ENCODE data around the gene NOS1.

DNA sequence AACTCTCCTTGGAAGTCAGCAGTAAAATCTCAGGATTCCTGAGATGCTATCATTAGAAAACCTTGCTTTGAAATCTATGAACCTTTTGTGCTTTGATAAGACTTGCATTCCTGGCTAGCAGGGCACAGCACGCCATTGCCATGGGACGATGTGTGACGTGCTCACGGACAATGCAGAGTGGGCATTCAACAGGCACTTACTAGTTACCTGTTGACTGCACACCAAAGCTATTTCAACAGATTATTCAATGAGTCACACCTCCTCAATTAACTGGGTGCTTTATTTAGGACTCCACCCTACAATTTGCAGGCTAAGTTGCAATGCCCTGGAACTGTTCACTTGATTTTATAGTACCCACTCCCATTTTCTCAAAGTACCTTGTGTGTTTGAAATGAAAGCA lies 11.3 kb downstream of the NOS1 start:
- TF ChIP-seq, protein P1, sequence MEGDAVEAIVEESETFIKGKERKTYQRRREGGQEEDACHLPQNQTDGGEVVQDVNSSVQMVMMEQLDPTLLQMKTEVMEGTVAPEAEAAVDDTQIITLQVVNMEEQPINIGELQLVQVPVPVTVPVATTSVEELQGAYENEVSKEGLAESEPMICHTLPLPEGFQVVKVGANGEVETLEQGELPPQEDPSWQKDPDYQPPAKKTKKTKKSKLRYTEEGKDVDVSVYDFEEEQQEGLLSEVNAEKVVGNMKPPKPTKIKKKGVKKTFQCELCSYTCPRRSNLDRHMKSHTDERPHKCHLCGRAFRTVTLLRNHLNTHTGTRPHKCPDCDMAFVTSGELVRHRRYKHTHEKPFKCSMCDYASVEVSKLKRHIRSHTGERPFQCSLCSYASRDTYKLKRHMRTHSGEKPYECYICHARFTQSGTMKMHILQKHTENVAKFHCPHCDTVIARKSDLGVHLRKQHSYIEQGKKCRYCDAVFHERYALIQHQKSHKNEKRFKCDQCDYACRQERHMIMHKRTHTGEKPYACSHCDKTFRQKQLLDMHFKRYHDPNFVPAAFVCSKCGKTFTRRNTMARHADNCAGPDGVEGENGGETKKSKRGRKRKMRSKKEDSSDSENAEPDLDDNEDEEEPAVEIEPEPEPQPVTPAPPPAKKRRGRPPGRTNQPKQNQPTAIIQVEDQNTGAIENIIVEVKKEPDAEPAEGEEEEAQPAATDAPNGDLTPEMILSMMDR (IDR thresholded peaks at IDR 0.05) = no peak
- TF ChIP-seq POLR2A (IDR thresholded peaks at IDR 0.05) (no peak), EP300 (IDR thresholded peaks at IDR 0.05) (no peak), POLR2AphosphoS5 (IDR thresholded peaks at IDR 0.05) (no peak)

Data from suprapubic skin (tissue), 4 donors.